HG02885 (cell line): ENCODE measurements around the gene GMEB1.
"Not testable (repeated sequence)": the region's sequence is repeated elsewhere in the genome, so short reads cannot be mapped to it uniquely, and the experiment has no call there.

Source experiments
- ATAC-seq: cut with Tn5 transposase; IDR thresholded peaks from one replicate; pipeline ENCODE4 v1.9.1; 2021; ENCODE audit warnings: mild to moderate bottlenecking; ENCODE audit not compliant: unreplicated experiment, poor library complexity

GMEB1 gene

GRCh38 chr1:28668956-28669723, 556 bp downstream of the GMEB1 start:
- ATAC-seq: peak; percentile 60

DNA sequence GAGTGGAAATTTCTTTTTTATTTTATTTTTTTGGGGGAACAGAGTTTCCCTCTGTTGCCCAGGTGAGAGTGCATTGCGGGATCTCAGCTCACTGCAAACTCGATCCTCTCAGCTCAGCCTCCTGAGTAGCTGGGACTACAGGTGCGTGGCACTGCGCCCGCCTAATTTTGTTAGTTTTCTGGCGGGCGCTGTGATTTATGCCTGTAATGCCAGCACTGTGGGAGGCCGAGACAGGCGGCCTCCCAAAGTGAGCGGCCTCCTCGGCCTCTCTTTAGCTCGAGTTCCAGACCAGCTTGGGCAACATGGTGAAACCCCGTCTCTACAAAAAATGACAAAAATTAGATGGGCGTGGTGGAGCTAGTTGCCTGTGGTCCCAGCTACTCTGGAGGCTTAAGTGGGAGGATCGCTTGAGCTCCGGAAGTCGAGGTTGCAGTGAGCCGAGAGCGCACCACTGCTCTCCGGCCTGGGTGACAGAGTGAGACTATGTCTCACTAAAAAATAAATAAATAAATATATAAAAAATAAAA, 2.7 kb downstream of the GMEB1 start:
- ATAC-seq: no peak

- not testable (repeated sequence) for ATAC-seq
These were observed 4.4 kb downstream of the GMEB1 start for GRCh38 chr1:28672971-28673370.

DNA sequence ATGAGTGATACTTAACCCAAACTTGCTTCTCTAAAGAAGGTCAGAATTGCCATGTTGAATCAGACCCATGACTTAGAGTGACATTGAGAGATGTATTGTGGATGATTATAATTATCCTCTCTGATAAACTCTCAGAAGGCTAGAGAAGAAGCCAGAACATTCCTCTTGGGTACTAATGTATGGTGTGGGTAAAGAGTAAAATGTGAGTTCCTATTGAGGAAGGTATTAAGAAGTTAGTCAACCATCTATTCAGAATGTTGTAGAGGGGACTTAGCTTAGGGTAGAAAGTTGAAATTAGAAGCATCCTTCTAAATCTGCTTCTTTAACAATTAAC, 7.3 kb downstream of the GMEB1 start:
- no peak for ATAC-seq

DNA sequence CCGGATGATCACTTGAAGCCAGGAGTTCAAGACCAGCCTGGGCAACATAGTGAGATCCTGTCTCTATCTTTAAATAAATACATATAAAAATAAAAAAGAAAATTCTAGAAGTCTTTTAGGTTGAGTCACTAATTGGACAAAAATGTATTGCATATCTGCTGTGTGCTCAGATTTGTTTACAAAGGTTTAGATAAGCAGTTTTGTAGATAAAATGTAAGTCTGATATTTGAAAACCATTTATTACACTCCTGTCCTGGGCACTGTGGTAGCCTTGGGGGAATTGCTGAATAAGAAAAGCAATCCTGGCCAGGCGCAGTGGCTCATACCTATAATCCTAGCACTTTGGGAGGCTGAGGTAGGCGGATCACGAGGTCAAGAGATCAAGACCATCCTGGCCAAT, 11.6 kb downstream of the GMEB1 start:
- no peak for ATAC-seq

DNA sequence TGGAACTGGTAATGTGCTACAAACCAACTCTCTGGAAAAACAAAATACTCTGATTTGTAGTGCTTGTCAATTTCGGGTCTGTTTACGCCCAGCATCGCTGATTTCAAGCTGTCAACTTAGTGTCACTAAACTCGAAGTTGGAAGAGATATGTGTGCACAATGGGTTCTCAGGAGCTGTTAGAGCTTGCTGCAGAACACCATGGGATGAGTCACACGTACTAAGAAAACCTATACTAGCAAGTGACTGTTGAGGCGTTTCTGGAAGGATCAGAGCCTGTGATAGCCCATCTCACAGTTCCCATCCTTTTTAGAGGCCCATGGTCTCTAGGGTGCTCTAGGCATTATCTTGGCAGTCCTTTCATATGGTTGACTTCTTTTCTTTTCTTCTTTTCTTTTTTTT, 14.3 kb downstream of the GMEB1 start:
- ATAC-seq: no peak

GRCh38 chr1:28684937-28685336, 16.4 kb downstream of the GMEB1 start:
- ATAC-seq: no peak

GRCh38 chr1:28691627-28692026, 23.0 kb downstream of the GMEB1 start:
- ATAC-seq: not testable (repeated sequence)

DNA sequence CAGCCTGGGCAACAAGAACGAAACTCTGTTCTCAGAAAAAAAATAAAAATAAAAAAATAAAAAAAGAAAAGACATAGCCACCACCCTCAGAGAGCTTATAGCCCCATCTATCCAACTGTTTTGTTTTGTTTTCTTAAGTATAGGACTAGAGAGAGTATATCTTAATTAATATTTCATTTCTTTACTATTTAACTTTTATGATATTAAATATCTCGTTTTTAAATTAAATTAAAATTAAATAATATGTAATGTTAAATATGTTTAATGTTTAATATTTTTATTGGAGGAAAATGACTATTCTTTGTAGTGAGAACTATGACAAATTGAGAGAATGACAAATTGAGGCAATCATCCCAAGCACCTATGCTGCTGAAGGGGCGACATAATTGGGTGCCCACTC, 35.0 kb downstream of the GMEB1 start:
- no peak for ATAC-seq

GRCh38 chr1:28716336-28716735, 47.8 kb downstream of the GMEB1 start:
- no peak for ATAC-seq

GRCh38 chr1:28718166-28718565, 49.6 kb downstream of the GMEB1 start:
- ATAC-seq: no peak

DNA sequence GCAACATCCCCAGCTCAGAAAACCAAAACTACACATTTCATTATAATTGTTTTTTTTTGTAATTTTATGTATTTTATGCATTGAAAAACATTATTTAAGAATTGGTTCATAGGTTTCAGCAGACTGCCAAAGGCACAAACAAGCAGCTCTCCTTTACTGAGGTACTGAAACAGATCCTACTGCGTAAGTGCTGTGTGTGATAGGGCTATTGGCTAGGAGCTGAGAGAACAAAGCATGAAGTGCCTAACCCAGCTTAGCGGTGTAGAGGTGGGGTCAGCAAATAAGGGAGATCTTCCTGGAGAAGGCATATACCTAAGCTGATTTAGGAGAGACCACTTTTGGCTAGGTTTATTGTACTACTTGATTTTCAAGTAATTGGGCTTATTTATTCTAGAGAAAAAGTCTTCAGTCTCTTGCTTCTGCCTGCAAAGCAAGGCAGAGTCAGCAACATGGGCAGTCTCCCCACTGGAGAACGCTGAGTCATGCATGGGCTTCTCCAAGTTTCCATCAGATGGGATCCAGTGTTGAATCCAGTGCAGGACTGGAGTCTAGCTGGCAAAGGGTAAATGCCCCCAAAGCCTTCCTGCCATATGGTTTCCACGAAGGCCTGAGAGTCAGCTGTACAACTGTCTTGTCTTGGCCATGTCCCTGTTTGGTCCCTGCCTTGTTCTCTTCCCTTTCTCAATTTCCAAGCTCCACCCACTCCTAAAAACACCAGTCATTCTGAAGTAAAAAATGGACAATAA, 50.2 kb downstream of the GMEB1 start:
- ATAC-seq: no peak

- ATAC-seq: no peak
These were observed 50.7 kb downstream of the GMEB1 start for GRCh38 chr1:28719332-28719619.

- ATAC-seq: no peak
These were observed 51.8 kb downstream of the GMEB1 start for GRCh38 chr1:28720376-28720775.

- ATAC-seq: not testable (repeated sequence)
These were observed 53.3 kb downstream of the GMEB1 start for GRCh38 chr1:28721927-28722326.

- not testable (repeated sequence) for ATAC-seq
These were observed 56.8 kb downstream of the GMEB1 start for GRCh38 chr1:28725365-28725764.

GRCh38 chr1:28735961-28736449, 67.4 kb downstream of the GMEB1 start:
- ATAC-seq: no peak

DNA sequence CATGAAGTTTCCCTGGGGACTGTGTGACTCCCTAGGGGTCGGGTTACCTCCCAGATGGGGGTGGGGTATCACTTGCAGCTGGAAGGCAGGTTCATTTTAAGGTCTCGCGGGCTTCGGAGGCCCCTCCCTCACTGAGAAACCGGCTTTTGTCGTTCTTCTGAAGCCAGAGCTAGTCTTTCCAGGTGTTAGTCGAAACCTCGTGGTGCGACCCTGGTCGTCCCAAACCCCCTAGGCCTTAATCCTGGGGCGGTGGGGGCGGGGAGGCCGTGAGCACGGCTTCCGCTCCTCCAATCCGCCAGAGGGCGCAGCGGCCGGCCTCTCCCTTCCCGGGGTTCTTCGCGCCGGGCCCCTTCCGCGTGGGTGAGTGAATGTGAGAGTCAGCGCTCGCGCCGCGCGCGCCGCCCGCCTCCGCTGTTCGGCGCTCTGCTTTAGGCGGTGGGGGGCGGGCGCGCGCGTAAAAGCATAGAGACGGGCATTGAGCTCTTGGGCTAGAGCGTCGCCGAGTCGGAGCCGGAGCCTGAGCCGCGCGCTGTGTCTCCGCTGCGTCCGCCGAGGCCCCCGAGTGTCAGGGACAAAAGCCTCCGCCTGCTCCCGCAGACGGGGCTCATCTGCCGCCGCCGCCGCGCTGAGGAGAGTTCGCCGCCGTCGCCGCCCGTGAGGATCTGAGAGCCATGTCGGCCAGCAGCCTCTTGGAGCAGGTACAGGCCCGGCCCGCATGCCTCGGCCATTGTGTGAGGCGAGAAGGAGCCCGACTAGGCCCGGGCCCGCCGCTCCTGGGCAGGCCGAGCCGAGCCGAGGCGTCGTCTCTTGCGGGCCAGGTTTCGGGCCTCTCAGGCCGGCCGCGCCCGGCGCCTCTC, 68.1 kb downstream of the GMEB1 start, which contains the start of gene YTHDF2:
Gene YTHDF2, plus strand, starts transcription at position 491 of the 857 bp plus-strand sequence. Its CDS starts 181 bp downstream, at position 672.
- ATAC-seq: peak; percentile 91

DNA sequence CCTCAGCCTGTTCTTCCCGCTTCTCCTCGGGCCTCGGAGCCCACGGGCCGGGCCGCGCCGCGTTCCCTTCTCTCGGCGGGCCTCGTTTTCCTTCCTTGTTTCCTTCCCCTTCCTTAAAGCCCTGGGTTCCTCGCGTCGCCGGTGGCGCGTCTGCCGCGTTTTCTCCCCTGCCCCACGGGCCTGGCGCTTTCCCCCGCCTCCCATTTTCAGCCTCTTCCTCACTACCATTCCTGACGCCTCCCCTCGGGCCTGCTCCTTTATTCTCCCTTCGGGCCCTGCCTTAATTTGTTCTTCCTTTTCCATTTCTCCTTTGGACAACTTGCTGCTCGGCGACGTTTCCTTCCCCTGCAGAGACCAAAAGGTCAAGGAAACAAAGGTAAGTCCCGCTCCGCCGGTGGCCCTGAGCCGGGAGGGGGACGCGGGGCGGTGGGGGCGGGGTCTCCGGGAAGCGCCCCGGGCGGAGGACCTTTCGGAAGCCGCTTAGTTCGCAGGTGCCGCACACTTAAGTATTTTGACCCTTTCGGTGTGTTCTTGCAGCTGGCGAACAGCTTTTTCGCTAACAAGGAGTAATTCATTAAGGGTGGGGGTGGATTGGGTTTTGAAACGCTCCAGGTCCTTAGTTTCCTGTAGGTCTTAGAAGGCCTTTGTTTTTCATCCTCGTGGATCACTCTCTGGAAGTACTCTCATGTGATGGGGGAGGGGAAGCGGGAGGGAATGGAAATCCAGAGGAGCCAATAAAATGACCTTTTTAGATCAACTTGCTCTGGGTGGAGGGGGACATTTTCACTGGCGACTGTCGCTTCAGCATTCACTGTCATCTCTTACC, 68.9 kb downstream of the GMEB1 start:
- peak; percentile 7 for ATAC-seq

DNA sequence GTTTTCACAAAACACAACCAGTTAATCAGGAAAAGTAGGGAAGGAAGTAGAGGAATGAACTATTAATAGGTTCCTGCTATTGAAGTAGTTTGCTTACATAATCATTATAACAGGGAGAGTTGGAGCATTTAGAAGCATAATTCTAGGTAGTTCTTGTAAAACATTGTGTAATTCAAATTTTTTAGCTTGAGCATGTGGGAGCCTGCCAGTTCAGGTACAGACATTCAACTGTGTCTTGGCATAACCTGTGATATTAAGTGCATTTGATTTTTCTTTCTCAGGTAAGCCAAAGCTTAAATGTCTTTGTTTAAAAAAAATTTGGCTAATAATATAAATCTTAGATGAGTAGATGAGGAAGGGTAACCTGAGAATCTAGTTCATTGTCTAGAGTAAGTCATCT, 71.5 kb downstream of the GMEB1 start:
- ATAC-seq: no peak
